ENCODE data around the gene FILIP1. TPM values are rescaled to one million over a fixed set of nuclear protein-coding genes. Genes with fewer than 3 reads are reported as not detected.

FILIP1 gene
- total RNA-seq, 1 donor from 2014 or later, result under 0.01 TPM

GRCh38 chr6:75512591-75512990 lies 19.0 kb upstream of the FILIP1 start:
- FAIRE-seq (no peak), DNase-seq (ENCODE audit: low read depth) (no peak)
- Histone ChIP-seq H3K27me3 (ENCODE audit: control insufficient read depth, insufficient read depth, low read length) (no peaks in the 10 kb centered on the region), H3K4me3 (ENCODE audit: low read depth, low read length) (no peak overlapping the region), H3K36me3 (ENCODE audit: control insufficient read depth, insufficient read depth, low read length) (no peaks in the 10 kb centered on the region)
- no peak for TF ChIP-seq CTCF (IDR thresholded peaks at IDR 0.05; ENCODE audit: insufficient read depth, low read length, severe bottlenecking)

- H3K36me3 ChIP-seq (ENCODE audit: control insufficient read depth, insufficient read depth, low read length), result no peaks in the 10 kb centered on the region
- no peak overlapping the region for H3K4me3 ChIP-seq (ENCODE audit: low read depth, low read length)
- FAIRE-seq, result no peak
- DNase-seq (ENCODE audit: low read depth), result peak; percentile 34
- no peak for TF ChIP-seq CTCF (IDR thresholded peaks at IDR 0.05; ENCODE audit: insufficient read depth, low read length, severe bottlenecking)
- no peaks in the 10 kb centered on the region for H3K27me3 ChIP-seq (ENCODE audit: control insufficient read depth, insufficient read depth, low read length)
These were observed 11.8 kb upstream of the FILIP1 start for GRCh38 chr6:75505424-75505823.

DNA sequence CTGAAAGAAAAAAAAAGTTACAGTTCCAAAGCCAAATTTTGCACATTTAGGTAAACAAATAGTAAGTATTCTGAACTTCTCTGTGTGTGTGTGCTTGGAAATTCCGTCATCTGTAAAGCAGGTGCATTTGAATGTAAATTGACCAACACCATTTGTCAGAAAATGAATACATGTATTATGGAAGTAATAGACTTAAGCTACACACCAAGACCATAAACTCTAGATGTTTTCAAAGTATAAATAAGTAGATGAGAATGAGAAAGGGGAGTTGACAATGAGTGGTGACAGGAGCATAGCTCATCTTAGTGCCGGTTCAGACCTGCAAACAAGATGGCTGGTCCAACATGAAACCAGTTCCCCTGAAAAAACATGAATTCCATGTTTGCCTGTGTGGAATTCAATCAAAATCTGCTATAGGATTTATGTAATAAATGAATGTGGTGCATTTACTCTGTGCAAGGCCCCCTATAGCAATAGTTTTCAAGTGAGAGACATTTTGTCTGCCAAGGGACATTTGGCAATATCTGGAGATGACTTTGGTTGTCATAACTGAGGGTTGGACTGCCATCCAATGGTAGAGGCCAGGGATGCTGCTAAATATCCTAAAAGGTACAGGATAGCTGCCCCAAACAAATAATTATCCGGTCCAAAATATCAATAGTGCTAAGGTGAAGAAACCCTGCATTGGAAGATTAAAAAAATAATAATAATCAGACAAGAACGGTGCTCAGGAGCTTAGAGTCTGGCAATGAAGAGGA lies 11.0 kb upstream of the FILIP1 start:
- FAIRE-seq, result no peak
- no peaks in the 10 kb centered on the region for H3K36me3 ChIP-seq (ENCODE audit: control insufficient read depth, insufficient read depth, low read length)
- H3K4me3 ChIP-seq (ENCODE audit: low read depth, low read length), result no peak overlapping the region
- no peak for TF ChIP-seq CTCF (IDR thresholded peaks at IDR 0.05; ENCODE audit: insufficient read depth, low read length, severe bottlenecking)
- no peaks in the 10 kb centered on the region for H3K27me3 ChIP-seq (ENCODE audit: control insufficient read depth, insufficient read depth, low read length)
- DNase-seq (ENCODE audit: low read depth), result no peak

DNA sequence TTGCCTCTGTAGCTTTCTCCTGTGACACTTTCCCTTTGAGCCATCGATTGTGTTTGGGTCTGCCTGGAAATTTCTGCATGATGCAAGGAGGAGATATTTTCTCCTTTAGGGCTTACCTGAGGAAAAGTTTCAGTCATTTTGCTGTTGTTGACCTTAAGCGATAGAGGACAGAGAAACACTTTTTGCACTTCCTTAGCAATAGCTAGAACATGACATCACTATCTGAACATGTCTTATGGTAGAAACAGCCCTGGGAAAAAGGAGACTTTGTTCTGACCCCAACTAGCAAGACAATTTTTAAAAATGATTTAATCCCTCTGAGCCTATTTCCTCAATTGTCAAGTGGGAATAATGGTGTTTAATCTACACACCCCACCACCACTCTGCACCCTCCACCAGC lies 9.7 kb upstream of the FILIP1 start:
- DNase-seq (ENCODE audit: low read depth) (no peak), FAIRE-seq (no peak)
- H3K4me3 ChIP-seq (ENCODE audit: low read depth, low read length), result no peak overlapping the region
- H3K36me3 ChIP-seq (ENCODE audit: control insufficient read depth, insufficient read depth, low read length), result no peaks in the 10 kb centered on the region
- no peaks in the 10 kb centered on the region for H3K27me3 ChIP-seq (ENCODE audit: control insufficient read depth, insufficient read depth, low read length)
- no peak for TF ChIP-seq CTCF (IDR thresholded peaks at IDR 0.05; ENCODE audit: insufficient read depth, low read length, severe bottlenecking)

- H3K36me3 ChIP-seq (ENCODE audit: control insufficient read depth, insufficient read depth, low read length), result no peaks in the 10 kb centered on the region
- H3K4me3 ChIP-seq (ENCODE audit: low read depth, low read length), result no peak overlapping the region
- TF ChIP-seq CTCF (IDR thresholded peaks at IDR 0.05; ENCODE audit: insufficient read depth, low read length, severe bottlenecking), result no peak
- DNase-seq (ENCODE audit: low read depth) (no peak), FAIRE-seq (no peak)
- H3K27me3 ChIP-seq (ENCODE audit: control insufficient read depth, insufficient read depth, low read length), result no peaks in the 10 kb centered on the region
These were observed 9.3 kb upstream of the FILIP1 start for GRCh38 chr6:75502884-75503283.

DNA sequence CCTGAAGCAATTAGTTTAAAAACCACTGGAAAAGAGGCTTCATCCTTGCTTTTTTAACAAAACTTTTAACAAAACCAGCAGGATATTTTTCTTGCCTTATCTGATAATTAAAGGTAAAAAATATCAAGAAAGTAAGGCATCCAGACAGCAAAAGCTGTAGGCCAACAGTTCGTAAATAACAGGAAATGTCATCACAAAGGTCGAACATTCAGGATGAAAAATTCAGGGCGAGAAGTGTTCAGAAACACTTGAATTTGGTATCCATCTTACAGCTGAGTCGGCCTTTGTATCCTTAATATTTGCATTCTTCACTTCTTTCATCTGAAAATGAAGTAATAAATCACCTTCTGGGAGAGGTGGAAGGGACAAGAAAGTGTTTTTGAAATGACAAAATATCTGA lies 8.2 kb upstream of the FILIP1 start:
- Histone ChIP-seq H3K4me3 (ENCODE audit: low read depth, low read length) (no peak overlapping the region), H3K36me3 (ENCODE audit: control insufficient read depth, insufficient read depth, low read length) (no peaks in the 10 kb centered on the region)
- FAIRE-seq, result no peak

More for the DNA sequence above, 8.2 kb upstream of the FILIP1 start:
- no peak for DNase-seq (ENCODE audit: low read depth)
- no peaks in the 10 kb centered on the region for H3K27me3 ChIP-seq (ENCODE audit: control insufficient read depth, insufficient read depth, low read length)
- no peak for TF ChIP-seq CTCF (IDR thresholded peaks at IDR 0.05; ENCODE audit: insufficient read depth, low read length, severe bottlenecking)
